ENCODE measurements around the gene MAN1C1.
"Not testable (repeated sequence)": the region's sequence is repeated elsewhere in the genome, so short reads cannot be mapped to it uniquely, and the experiment has no call there.

Gene MAN1C1

GRCh38 chr1:25583519-25584370 lies 32.8 kb upstream of the MAN1C1 start:
- no peak for DNase-seq (ENCODE audit: low read depth)

GRCh38 chr1:25586181-25586588 lies 30.4 kb upstream of the MAN1C1 start:
- DNase-seq (ENCODE audit: low read depth) = no peak

GRCh38 chr1:25587290-25587689 lies 29.3 kb upstream of the MAN1C1 start:
- DNase-seq (ENCODE audit: low read depth) = no peak

- not testable (repeated sequence) for DNase-seq (ENCODE audit: low read depth)
These were observed 28.4 kb upstream of the MAN1C1 start for GRCh38 chr1:25588224-25588623.

- not testable (repeated sequence) for DNase-seq (ENCODE audit: low read depth)
These were observed 27.8 kb upstream of the MAN1C1 start for GRCh38 chr1:25588786-25589185.

GRCh38 chr1:25590096-25590824 lies 26.3 kb upstream of the MAN1C1 start:
- no peak for DNase-seq (ENCODE audit: low read depth)

GRCh38 chr1:25593861-25594260 lies 22.7 kb upstream of the MAN1C1 start:
- no peak for DNase-seq (ENCODE audit: low read depth)

GRCh38 chr1:25594971-25595370 lies 21.6 kb upstream of the MAN1C1 start:
- no peak for DNase-seq (ENCODE audit: low read depth)

GRCh38 chr1:25596641-25597040 lies 19.9 kb upstream of the MAN1C1 start:
- DNase-seq (ENCODE audit: low read depth) = not testable (repeated sequence)

GRCh38 chr1:25598879-25599278 lies 17.7 kb upstream of the MAN1C1 start:
- no peak for DNase-seq (ENCODE audit: low read depth)

GRCh38 chr1:25599969-25600610 lies 16.5 kb upstream of the MAN1C1 start:
- no peak for DNase-seq (ENCODE audit: low read depth)

- not testable (repeated sequence) for DNase-seq (ENCODE audit: low read depth)
These were observed 15.5 kb upstream of the MAN1C1 start for GRCh38 chr1:25600971-25601699.

- DNase-seq (ENCODE audit: low read depth) = not testable (repeated sequence)
These were observed 12.6 kb upstream of the MAN1C1 start for GRCh38 chr1:25603779-25604538.

- no peak for DNase-seq (ENCODE audit: low read depth)
These were observed 9.5 kb upstream of the MAN1C1 start for GRCh38 chr1:25607123-25607522.

GRCh38 chr1:25608488-25609178 lies 8.0 kb upstream of the MAN1C1 start:
- peak; percentile 19 for DNase-seq (ENCODE audit: low read depth)

GRCh38 chr1:25609921-25610320 lies 6.7 kb upstream of the MAN1C1 start:
- no peak for DNase-seq (ENCODE audit: low read depth)

GRCh38 chr1:25610822-25611630 lies 5.6 kb upstream of the MAN1C1 start:
- DNase-seq (ENCODE audit: low read depth) = no peak

- no peak for DNase-seq (ENCODE audit: low read depth)
These were observed 4.7 kb upstream of the MAN1C1 start for GRCh38 chr1:25611843-25612242.

- no peak for DNase-seq (ENCODE audit: low read depth)
These were observed 4.2 kb upstream of the MAN1C1 start for GRCh38 chr1:25612421-25612820.

GRCh38 chr1:25613091-25613490 lies 3.5 kb upstream of the MAN1C1 start:
- no peak for DNase-seq (ENCODE audit: low read depth)

Measured in non-pigmented ciliary epithelial cell (primary cell).